Common myeloid progenitor, CD34-positive (primary cell): Measurements from ENCODE around the gene DOCK9.

ENCODE experiments used
- CTCF ChIA-PET: fragments of 350-600 bp; sonication (Branson Sonifier 250); formaldehyde crosslinking; loops from one replicate; lab custom pipeline; 2021; ENCODE audit warnings: antibody characterized with exemption; lab: Charles Lee
- POLR2A ChIA-PET: fragments of 350-600 bp; sonication (Branson Sonifier 250); formaldehyde crosslinking; loops from one replicate; lab custom pipeline; 2021; ENCODE audit warnings: antibody characterized with exemption; lab: Charles Lee
- DNase-seq, 3 donors: peaks; one replicate each; pipeline versions ENCODE4 v3.0.0 to v3.0.0-alpha.2; 2013
- H3K27ac ChIP-seq, 2 experiments: 1 replicate in 1 of 2; 2 replicates in 1 of 2; pipeline ENCODE4 v1.7.0; 2013; ENCODE audit warnings: inconsistent platforms in 2 of 2, low read length in 2 of 2, mild to moderate bottlenecking in 2 of 2, low read depth in 1 of 2, moderate library complexity in 1 of 2; ENCODE audit not compliant: severe bottlenecking in 2 of 2, insufficient read depth in 1 of 2, poor library complexity in 1 of 2
- H3K27me3 ChIP-seq, 5 experiments: replicated peaks in 2 of 5; 1 replicate in 3 of 5; 2 replicates in 2 of 5; pipeline versions ENCODE4 v1.6.1 to v1.7.0; 2013; ENCODE audit warnings: low read length in 4 of 5, mild to moderate bottlenecking in 2 of 5, moderate library complexity in 2 of 5, inconsistent platforms in 1 of 5; ENCODE audit not compliant: insufficient read depth in 5 of 5, control insufficient read depth in 4 of 5
- H3K36me3 ChIP-seq, 4 experiments: 1 replicate in 2 of 4; 2 replicates in 2 of 4; pipeline versions ENCODE4 v1.6.1 to v1.7.0; 2013; ENCODE audit warnings: low read length in 3 of 4, control low read depth in 1 of 4, mild to moderate bottlenecking in 1 of 4; ENCODE audit not compliant: control insufficient read depth in 4 of 4, insufficient read depth in 4 of 4
- H3K4me1 ChIP-seq, 4 experiments: 1 replicate in 3 of 4; 2 replicates in 1 of 4; pipeline versions ENCODE4 v1.6.1 to v1.7.1; 2013; ENCODE audit warnings: low read length in 3 of 4, mild to moderate bottlenecking in 3 of 4, control low read depth in 1 of 4, inconsistent platforms in 1 of 4, moderate library complexity in 1 of 4; ENCODE audit not compliant: control insufficient read depth in 4 of 4, insufficient read depth in 4 of 4; ENCODE audit errors: control extremely low read depth in 1 of 4
- H3K4me3 ChIP-seq, 7 experiments: 1 replicate in 4 of 7; 2 replicates in 3 of 7; pipeline versions ENCODE4 v1.5.1 to v1.7.0; 2013; ENCODE audit warnings: mild to moderate bottlenecking in 7 of 7, low read length in 6 of 7, moderate library complexity in 6 of 7, inconsistent platforms in 2 of 7, low read depth in 2 of 7, control low read depth in 1 of 7; ENCODE audit not compliant: insufficient read depth in 4 of 7, control insufficient read depth in 1 of 7; ENCODE audit errors: extremely low read depth in 1 of 7
- H3K9me3 ChIP-seq, 5 experiments: 1 replicate in 4 of 5; 2 replicates in 1 of 5; pipeline versions ENCODE4 v1.6.1 to v1.7.1; 2013; ENCODE audit warnings: low read length in 4 of 5, mild to moderate bottlenecking in 2 of 5, inconsistent platforms in 1 of 5, low read depth in 1 of 5, moderate library complexity in 1 of 5; ENCODE audit not compliant: control insufficient read depth in 4 of 5, insufficient read depth in 2 of 5; ENCODE audit errors: control extremely low read depth in 1 of 5
- WGBS: methylation state at CpG from one replicate; pipeline ENCODE4 v1.1.5; 2013; ENCODE audit not compliant: insufficient coverage; 5-methylcytosine and 5-hydroxymethylcytosine counted together

The DOCK9 gene

GRCh38 chr13:98915563-98915962 is 62.3 kb downstream of the DOCK9 start:
- POLR2A ChIA-PET: no interaction called here
- Histone ChIP-seq H3K4me3 (no peak overlapping the region), H3K4me1 (peaks cover 15 to 43% (median 28%) of the 10 kb centered on the region in 4 experiments), H3K36me3 (no peaks in the 10 kb centered on the region), H3K27me3 (no peaks in the 10 kb centered on the region), H3K27ac (no peak overlapping the region), H3K9me3 (no peaks in the 10 kb centered on the region)
- WGBS: 100% methylated on average over 1 of the region's 1 CpG
- CTCF ChIA-PET: interaction anchor here (1.2 to 1.6 kb wide), 2 partner anchors 12 to 16 kb away, joined by 3 to 5 read pairs; no protein-coding TSS in a partner anchor
- DNase-seq: no peak

- H3K27me3 ChIP-seq: no peaks in the 10 kb centered on the region
- CTCF ChIA-PET: interaction anchor here (1.1 to 2.4 kb wide), 3 partner anchors 15 to 117 kb away, joined by 3 to 9 read pairs (median 5); no protein-coding TSS in a partner anchor
- peak in 2 of 3 donors; percentile 63 to 74 for DNase-seq
- H3K4me1 ChIP-seq: peaks cover 10 to 39% (median 25%) of the 10 kb centered on the region in 4 experiments
- no peaks in the 10 kb centered on the region for H3K36me3 ChIP-seq
- H3K4me3 ChIP-seq: peak overlapping the region in 1 of 7 experiments; percentile 23
- WGBS: 10% methylated on average over 4 of the region's 5 CpGs
- peak overlapping the region in 1 of 2 experiments; percentile 15 for H3K27ac ChIP-seq
- POLR2A ChIA-PET: interaction anchor here (0.6 to 1.0 kb wide), 2 partner anchors 13 to 16 kb away, joined by 3 to 5 read pairs; no protein-coding TSS in a partner anchor
- H3K9me3 ChIP-seq: no peaks in the 10 kb centered on the region
Measured at GRCh38 chr13:98913741-98914140, 64.1 kb downstream of the DOCK9 start.

GRCh38 chr13:98912846-98913245 is 65.0 kb downstream of the DOCK9 start:
- CTCF ChIA-PET: interaction anchor here (1.5 to 2.4 kb wide), 2 partner anchors 14 to 38 kb away, joined by 3 to 9 read pairs; no protein-coding TSS in a partner anchor
- Histone ChIP-seq H3K9me3 (no peaks in the 10 kb centered on the region), H3K36me3 (no peaks in the 10 kb centered on the region), H3K27me3 (no peaks in the 10 kb centered on the region), H3K4me3 (no peak overlapping the region), H3K4me1 (peaks cover 10 to 33% (median 20%) of the 10 kb centered on the region in 4 experiments), H3K27ac (no peak overlapping the region)
- DNase-seq: no peak
- POLR2A ChIA-PET: no interaction called here

GRCh38 chr13:98910501-98910951 is 67.3 kb downstream of the DOCK9 start:
- Histone ChIP-seq H3K27me3 (no peaks in the 10 kb centered on the region), H3K4me3 (peak overlapping the region in 1 of 7 experiments; percentile 30), H3K36me3 (no peaks in the 10 kb centered on the region), H3K4me1 (peaks cover 6 to 25% (median 15%) of the 10 kb centered on the region in 4 experiments), H3K27ac (peak overlapping the region in 1 of 2 experiments; percentile 49), H3K9me3 (no peaks in the 10 kb centered on the region)
- WGBS: 8% methylated on average over 2 of the region's 2 CpGs
- ChIA-PET CTCF (interaction anchor here (1.6 kb wide), 2 partner anchors 9 to 10 kb away, joined by 6 to 8 read pairs; no protein-coding TSS in a partner anchor), POLR2A (no interaction called here)
- peak; percentile 78 to 91 (median 86) for DNase-seq

GRCh38 chr13:98909016-98909415 is 68.8 kb downstream of the DOCK9 start:
- no peaks in the 10 kb centered on the region for H3K36me3 ChIP-seq
- H3K9me3 ChIP-seq: no peaks in the 10 kb centered on the region
- no peak overlapping the region for H3K27ac ChIP-seq
- H3K4me1 ChIP-seq: peaks cover 5 to 23% (median 12%) of the 10 kb centered on the region in 4 experiments
- DNase-seq: no peak
- ChIA-PET POLR2A (no interaction called here), CTCF (no interaction called here)
- WGBS: 100% methylated on average over 1 of the region's 3 CpGs
- no peaks in the 10 kb centered on the region for H3K27me3 ChIP-seq
- no peak overlapping the region for H3K4me3 ChIP-seq

- Histone ChIP-seq H3K4me3 (no peak overlapping the region), H3K27me3 (no peaks in the 10 kb centered on the region), H3K4me1 (peaks cover 4 to 17% (median 8%) of the 10 kb centered on the region in 4 experiments), H3K9me3 (no peaks in the 10 kb centered on the region), H3K27ac (no peak overlapping the region), H3K36me3 (no peaks in the 10 kb centered on the region)
- ChIA-PET POLR2A (no interaction called here), CTCF (interaction anchor here (1.6 kb wide), 1 partner anchor 10 kb away, joined by 6 read pairs; no protein-coding TSS in a partner anchor)
- no peak for DNase-seq
- WGBS: 98% methylated on average over 6 of the region's 8 CpGs
Measured at GRCh38 chr13:98906746-98907502, 70.9 kb downstream of the DOCK9 start.

- Histone ChIP-seq H3K4me3 (no peak overlapping the region), H3K36me3 (no peaks in the 10 kb centered on the region), H3K9me3 (no peaks in the 10 kb centered on the region), H3K27me3 (peaks cover 0 to 3% (median 0%) of the 10 kb centered on the region in 5 experiments), H3K27ac (no peak overlapping the region), H3K4me1 (peaks cover 0 to 7% (median 0%) of the 10 kb centered on the region in 4 experiments)
- WGBS: 88% methylated on average over 1 of the region's 2 CpGs
- DNase-seq: no peak
- ChIA-PET CTCF (interaction anchor here (1.6 kb wide), 1 partner anchor 9 kb away, joined by 6 read pairs; no protein-coding TSS in a partner anchor), POLR2A (no interaction called here)
Measured at GRCh38 chr13:98905199-98905598, 72.7 kb downstream of the DOCK9 start.
